Heart left ventricle (tissue), 13 donors: ENCODE measurements around the gene RNLS.

Source experiments
- CTCF ChIP-seq, 12 donors: fragments of 200-600 bp; sonication (generic) in 4 of 12; IDR thresholded peaks; one replicate each; pipeline versions ENCODE4 v1.5.0 to v1.8.0; 2018 to 2022; ENCODE audit warnings: antibody characterized with exemption in 12 of 12, mild to moderate bottlenecking in 5 of 12
- POLR2A ChIP-seq, 2 donors: fragments of 450-650 bp; IDR thresholded peaks; one replicate each; pipeline ENCODE4 v1.6.1; 2017; ENCODE audit warnings: antibody characterized with exemption in 2 of 2, mild to moderate bottlenecking in 2 of 2, moderate library complexity in 2 of 2
- donor health status: ischemic (EF 13 %, LVEDD 7.1; RV severe dilation, severe dysfunction).
- donor health status: DM: no; HTN: yes; CAD: no.
- donor health status: DM: no; HTN: no; CAD: no.
- donor health status: ischemic (EF 25% LVEDD 6.9; RV normal size, moderate dysfunction).
- donor health status: ischemic (EF 25% LVEDD 5.7; RV mildly dilated, moderate dysfunction).
- donor health status: ischemic (EF 35%, LVEDD 5.7; RV mildly dilated, moderate dysfunction).
- donor health status: nonischemic (EF 11% LVEDD 7.7; RV severe dilation, severe dysfunction).
- donor health status: DM: yes; HTN: yes; CAD: no.
- donor health status: PGD.
- donor health status: ischemic (EF 29% LVEDD 5.4; RV normal size, mild dysfunction).
- donor health status: nonischemic (EF 23%, LVEDD 6.1; RV moderate dilation, normal function).

GRCh38 chr10:88234297-88234696 is 348.8 kb downstream of the RNLS start:
- TF ChIP-seq CTCF (IDR thresholded peaks at IDR 0.05) (no peak), POLR2A (IDR thresholded peaks at IDR 0.05) (no peak)
